ENCODE measurements around the gene SGPP2.

Gene SGPP2

DNA sequence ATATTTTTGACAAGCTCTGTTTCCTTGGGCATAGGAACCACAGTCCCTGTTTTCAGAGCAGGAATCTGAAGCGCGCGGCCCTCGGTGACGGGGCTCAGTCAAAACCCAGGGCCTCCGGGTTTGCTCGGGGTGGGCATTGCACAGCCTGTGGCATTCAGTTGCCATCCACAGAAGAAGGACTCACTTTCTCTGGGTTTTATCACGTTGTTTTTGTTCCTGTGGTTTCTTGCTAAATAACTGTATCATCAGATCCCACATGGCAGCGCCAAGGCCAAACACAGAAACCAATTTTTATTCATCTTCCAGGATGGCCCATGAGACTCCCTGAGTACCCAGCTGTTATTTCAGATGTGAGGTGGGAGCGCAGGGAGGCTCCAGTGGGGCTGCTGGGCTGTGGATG lies 35.6 kb downstream of the SGPP2 start:
- H3K4me3 ChIP-seq (ENCODE audit: low read depth, low read length) = no peak overlapping the region

GRCh38 chr2:222465746-222466145 lies 41.4 kb downstream of the SGPP2 start:
- no peak overlapping the region for H3K4me3 ChIP-seq (ENCODE audit: low read depth, low read length)

DNA sequence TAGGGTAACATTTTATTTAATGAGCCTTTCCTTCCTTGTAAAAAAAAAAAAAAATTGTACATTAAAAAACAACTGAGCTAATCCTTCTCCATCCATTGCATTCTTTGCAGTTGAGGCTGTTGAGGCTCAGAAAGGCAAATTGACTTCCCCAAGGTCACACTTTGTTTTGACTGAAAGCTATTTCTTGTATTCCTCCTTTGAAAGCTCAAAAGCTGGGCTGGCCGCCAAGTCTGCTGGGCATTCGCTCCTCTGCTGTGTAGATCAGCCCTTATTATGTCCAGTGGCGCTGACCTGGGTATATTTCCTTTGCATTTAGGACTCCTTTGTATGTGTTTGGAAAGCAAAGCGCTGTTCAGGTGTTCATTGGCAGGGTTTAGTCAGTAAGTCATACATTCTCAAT lies 44.0 kb downstream of the SGPP2 start:
- H3K4me3 ChIP-seq (ENCODE audit: low read depth, low read length) = no peak overlapping the region

DNA sequence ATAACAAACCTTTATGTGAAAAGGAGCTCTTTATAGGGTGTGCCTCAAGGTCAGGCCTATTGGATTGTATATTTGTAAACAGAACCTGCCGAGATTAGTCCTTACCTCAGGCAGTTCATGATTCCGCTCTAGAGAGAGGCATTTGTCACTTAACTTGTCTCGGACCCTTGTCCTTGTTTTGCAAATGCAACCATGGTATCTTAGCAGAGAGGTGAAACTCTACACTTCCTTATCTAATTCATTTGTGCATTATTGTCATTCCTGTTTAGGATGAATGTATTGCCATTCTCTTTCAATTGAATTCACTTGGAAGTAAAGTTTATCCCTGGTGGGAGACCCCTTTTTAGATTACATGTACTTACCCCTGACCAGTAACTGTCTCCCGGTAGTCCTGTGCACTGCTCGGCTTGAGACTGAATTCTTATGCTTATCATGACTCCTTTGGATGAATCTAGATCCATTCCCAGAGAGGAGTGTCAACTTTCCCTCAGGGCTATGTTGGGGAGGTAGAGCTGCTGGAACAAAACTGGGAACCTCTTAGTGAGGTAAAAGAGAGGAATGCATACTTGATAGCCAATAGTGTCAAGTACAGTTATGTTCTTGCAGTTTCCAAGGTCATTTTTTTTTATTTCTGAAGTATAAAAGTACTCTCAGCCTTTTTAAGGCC lies 46.6 kb downstream of the SGPP2 start:
- no peak overlapping the region for H3K4me3 ChIP-seq (ENCODE audit: low read depth, low read length)

- H3K4me3 ChIP-seq (ENCODE audit: low read depth, low read length) = no peak overlapping the region
These were observed 53.7 kb downstream of the SGPP2 start for GRCh38 chr2:222477962-222478608.

DNA sequence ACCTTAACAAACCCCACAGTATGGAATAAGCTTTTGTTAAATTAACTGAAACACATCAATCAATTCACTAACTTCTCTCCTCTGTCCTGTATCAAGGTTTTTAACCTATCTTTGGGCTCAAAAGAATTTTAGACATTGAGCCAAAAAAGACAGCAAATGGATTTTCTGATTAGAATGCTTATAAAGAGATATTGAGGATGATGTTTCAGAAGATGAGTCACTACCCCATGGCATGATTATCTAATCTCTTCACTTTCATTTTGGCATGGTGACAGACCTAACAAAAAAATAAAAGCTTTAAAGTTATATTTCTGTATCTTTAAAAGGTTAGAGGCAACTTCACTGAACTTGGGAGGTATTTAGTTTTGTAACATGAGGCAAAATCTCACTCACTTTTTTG lies 55.5 kb downstream of the SGPP2 start:
- no peak overlapping the region for H3K4me3 ChIP-seq (ENCODE audit: low read depth, low read length)

DNA sequence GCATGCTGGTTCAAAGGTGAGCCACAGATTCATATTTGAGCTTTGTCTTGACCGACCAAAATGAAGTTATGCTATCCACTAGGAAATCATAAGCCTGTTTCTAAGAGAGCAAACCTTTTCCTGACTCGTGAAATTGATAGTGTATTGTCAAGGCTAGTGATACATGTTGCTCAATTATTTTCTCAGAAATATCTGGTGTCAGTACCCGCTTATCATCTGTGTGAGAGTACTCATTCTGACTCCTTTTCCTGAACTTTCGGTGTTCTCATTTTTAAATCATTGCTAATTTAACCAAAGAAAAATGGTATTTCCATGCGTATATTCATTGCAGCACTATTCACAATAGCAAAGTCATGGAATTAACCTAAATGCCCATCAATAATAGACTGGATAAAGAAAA lies 56.2 kb downstream of the SGPP2 start:
- H3K4me3 ChIP-seq (ENCODE audit: low read depth, low read length) = no peak overlapping the region

DNA sequence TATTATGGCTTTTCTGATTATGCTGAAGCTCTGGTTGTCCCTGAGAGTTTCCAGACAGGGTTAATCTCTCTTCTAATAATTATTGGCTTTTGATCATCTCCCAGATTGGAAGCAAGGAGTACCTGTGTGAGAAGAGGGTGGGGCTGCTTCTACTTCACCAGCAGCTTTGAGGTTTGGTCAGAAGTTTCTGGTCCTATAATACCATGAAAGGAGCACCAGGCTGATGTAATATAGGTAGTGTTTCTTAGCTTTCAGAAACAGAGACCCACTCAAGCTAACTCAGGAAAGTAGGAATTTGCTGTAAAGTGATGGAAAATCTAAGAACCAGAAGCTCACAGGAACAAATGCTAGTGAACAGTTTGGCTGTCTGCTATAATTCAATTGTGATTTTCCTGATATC lies 57.6 kb downstream of the SGPP2 start:
- no peak overlapping the region for H3K4me3 ChIP-seq (ENCODE audit: low read depth, low read length)

DNA sequence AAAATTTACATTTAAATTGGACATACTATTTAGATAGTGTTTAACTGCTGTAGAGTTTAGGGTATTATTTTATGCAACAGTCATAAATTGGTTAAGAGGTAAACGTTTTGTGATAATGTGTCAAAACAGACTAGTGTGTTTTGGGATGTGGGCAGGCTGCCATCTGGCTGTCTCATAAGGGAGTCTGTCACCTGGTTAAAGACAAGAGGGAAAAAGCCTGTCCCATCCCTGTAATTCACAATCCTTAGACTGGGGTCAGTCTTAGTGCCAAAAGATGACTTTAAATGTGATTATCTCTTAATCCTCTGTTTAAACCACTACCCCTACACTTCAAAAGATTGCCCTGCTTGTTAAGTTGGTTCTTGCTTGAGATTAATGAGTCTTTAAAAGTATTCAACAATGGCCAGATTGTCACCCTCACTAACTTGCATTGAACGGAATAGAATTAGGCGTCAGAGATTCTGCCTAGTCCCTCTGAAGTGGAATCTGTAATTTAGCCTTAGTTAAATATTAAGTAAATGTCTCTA lies 59.2 kb downstream of the SGPP2 start:
- H3K4me3 ChIP-seq (ENCODE audit: low read depth, low read length) = no peak overlapping the region

DNA sequence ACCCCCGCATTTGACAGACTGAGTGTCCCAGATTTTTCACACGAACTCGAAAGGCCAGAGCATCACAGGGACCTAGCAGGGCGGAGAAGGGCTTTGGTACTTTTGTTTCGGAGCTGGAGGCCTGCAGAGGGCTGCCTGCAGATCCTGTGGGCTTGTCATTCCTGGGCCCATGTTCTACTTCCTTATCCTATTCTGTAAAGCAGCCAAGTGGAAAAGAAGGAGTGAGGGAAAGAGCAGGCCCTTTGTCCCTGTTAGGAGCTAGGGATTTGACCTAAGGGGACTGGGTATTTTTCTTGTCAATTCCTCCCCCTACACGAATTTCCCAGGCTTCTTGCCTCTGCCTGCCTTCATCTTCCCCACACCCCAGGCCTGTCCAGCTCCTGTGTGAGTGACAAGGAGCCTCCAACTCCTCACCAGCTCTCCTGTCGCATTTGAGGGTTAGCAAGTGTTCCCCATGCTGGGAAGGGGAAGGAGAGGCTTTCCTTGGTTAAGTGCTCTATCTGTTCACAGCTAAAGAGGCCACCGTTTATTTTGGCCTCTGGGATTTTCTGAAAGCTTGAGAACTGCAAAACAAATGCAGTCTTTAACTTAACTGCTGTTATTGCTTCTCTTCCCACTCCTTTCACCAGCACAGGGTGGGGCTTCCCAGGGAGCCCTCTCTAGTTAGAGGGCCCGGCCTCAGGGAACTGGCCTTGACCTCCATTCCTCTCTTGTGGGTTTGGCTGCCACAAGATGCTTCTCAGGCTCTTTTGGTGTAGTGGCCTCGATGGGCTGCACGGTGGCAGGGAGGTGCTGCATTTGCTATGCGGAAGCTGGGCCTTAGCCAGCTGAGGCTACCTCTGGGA lies 61.2 kb downstream of the SGPP2 start:
- H3K4me3 ChIP-seq (ENCODE audit: low read depth, low read length) = no peak overlapping the region

GRCh38 chr2:222490131-222490530 lies 65.8 kb downstream of the SGPP2 start:
- no peak overlapping the region for H3K4me3 ChIP-seq (ENCODE audit: low read depth, low read length)

GRCh38 chr2:222492683-222493082 lies 68.3 kb downstream of the SGPP2 start:
- H3K4me3 ChIP-seq (ENCODE audit: low read depth, low read length) = no peak overlapping the region

GRCh38 chr2:222494104-222494739 lies 69.9 kb downstream of the SGPP2 start:
- no peak overlapping the region for H3K4me3 ChIP-seq (ENCODE audit: low read depth, low read length)

DNA sequence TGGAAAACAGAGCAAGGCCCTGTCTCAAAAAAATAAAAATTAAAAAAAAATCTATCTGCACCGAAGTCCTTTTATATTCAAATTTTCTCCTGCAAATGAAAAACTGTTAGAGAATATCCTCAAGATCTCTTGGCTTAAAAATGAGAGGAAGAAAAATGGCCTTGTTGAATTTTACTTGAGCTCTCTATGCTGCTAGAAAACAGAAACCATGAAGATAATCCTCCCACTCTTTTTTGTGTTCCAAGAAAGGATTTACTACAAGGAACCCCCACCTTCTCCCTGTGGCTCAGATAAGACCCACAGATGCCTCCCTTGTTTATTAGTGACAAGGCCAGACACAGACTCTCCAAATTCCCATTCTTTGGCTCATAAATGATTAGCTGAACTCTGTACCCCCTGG lies 71.0 kb downstream of the SGPP2 start:
- no peak overlapping the region for H3K4me3 ChIP-seq (ENCODE audit: low read depth, low read length)

- H3K4me3 ChIP-seq (ENCODE audit: low read depth, low read length) = no peak overlapping the region
These were observed 74.9 kb downstream of the SGPP2 start for GRCh38 chr2:222499226-222499625.

- no peak overlapping the region for H3K4me3 ChIP-seq (ENCODE audit: low read depth, low read length)
These were observed 79.8 kb downstream of the SGPP2 start for GRCh38 chr2:222504191-222504590.

DNA sequence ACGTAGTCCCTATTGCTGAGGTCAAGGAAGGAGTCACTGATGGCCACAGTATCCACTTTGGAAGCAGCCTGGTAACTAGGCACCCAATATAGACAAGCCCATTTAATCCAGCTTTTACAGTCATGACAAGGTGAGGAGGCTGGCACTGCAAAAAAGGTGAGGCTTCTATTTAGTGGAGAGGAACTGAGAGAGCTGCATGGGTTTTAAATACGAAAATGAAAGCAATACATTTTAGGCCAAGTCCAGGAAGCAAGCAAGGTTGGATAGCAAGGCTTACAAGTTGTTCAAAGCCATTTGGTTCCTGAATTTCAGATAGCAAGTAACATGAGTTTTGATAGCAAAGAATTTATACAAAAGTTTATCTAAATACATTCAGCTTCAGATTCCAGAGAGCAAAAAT lies 80.4 kb downstream of the SGPP2 start:
- no peak overlapping the region for H3K4me3 ChIP-seq (ENCODE audit: low read depth, low read length)

DNA sequence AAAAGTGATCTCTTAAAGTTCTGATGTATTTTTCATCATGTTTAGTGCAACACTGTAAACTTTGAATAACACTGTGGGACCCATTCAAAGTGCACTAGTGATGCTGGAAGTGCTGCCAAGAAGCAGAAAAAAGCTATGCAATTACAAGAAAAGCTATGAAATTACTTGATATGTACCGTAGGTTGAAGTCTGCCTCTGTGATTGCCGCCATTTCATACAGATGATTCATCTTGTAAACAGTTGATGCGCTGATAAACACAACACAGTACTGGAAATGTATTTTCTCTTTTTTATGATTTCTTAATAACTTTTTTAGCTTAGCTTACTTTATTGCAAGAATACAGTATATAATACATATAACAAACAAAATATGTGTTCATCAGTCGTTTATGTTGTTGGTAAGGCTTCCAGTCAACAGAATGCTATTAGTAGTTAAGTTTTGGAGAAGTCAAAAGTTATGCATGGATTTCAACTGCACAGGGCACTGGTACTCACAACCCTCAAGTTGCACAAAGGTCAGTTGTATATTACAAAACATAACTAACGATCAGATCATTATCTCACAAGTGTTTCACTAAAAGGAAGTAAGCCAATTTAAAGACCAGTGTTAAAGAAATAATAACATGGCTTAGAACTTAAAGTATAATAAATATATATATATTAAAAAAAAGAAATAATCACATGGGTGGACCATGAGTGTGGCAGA lies 82.0 kb downstream of the SGPP2 start:
- H3K4me3 ChIP-seq (ENCODE audit: low read depth, low read length) = no peak overlapping the region

- H3K4me3 ChIP-seq (ENCODE audit: low read depth, low read length) = no peak overlapping the region
These were observed 90.6 kb downstream of the SGPP2 start for GRCh38 chr2:222514901-222515300.

DNA sequence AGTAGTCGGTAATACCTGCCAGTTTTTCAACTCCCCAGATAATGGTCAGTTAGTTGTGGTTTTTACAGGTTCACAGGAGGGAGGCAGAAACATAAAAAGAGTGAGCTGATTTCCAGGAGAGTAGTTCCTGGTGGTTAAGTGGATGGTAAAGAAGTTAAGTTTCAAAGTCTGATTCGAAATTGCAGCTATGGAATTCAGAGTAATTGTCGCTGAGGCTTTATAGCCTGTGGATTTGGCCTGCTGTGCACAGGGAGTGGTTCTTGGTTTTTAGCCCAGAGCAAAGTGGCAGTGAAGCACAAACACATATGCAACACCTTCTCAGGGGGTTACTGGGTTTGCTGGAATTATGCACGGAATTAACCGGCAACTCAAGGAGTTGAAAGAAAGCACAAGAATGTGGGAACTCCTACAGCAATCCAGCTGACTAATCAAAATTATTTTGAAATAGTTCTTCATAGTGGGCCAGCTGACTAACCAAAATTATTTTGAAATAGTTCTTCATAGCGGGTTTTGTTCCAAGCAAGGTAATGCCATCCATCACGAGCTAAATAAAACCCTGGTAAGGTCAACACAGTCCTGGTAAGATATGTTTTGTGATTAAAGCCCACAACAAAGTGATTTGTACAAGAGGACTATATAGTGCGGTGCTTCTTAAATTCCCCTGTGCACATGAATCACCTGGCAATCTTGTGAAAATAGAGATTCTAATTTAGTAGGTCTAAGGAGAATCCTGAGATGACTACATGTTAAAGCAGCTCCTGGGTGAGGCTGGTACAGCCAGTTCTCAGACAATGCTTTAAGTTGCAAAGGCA lies 94.4 kb downstream of the SGPP2 start:
- H3K4me3 ChIP-seq (ENCODE audit: low read depth, low read length) = no peak overlapping the region

Data from iPS-11a (cell line).